Pancreas (tissue), 10 donors: Measurements from ENCODE around the gene DNAJC10. TPM values are rescaled to one million over a fixed set of nuclear protein-coding genes. Genes with fewer than 3 reads are reported as not detected.

ENCODE experiments used
- ATAC-seq, 4 donors: fragments of 200-7000 bp; cut with Tn5 transposase; one replicate each; pipeline versions ENCODE4 v1.8.0 to v1.9.1; 2020; ENCODE audit warnings: mild to moderate bottlenecking in 4 of 4, moderate library complexity in 4 of 4
- DNase-seq, 6 donors: peaks; one replicate each; pipeline ENCODE4 v3.0.0-alpha.2; 2020
- FAIRE-seq: peaks from 2 replicates; lab custom pipeline; 2012; peaks lifted over from hg19 to GRCh38; lab: Jason Lieb, UNC
- H3K27ac ChIP-seq, 4 donors: fragments of 200-600 bp; sonication (generic); 1 replicate in 3 of 4; 2 replicates in 1 of 4; pipeline versions ENCODE4 v1.5.0 to v1.8.0; 2020
- H3K27me3 ChIP-seq, 4 donors: fragments of 200-600 bp; one replicate each; pipeline ENCODE4 v1.8.0; 2021
- H3K36me3 ChIP-seq, 3 donors: fragments of 200-600 bp; sonication (generic) in 1 of 3; one replicate each; pipeline versions ENCODE4 v1.5.0 to v1.8.0; 2020 to 2021
- H3K4me1 ChIP-seq, 3 donors: fragments of 200-600 bp; one replicate each; pipeline ENCODE4 v1.8.0; 2021
- H3K4me3 ChIP-seq, 4 donors: fragments of 200-600 bp; sonication (generic) in 2 of 4; one replicate each; pipeline versions ENCODE4 v1.5.0 to v1.8.0; 2020 to 2021
- H3K9me3 ChIP-seq, 4 donors: fragments of 200-600 bp; one replicate each; pipeline ENCODE4 v1.8.0; 2021
- WGBS, 2 donors: extraction: QIAGEN DNeasy Blood & Tissue Kit; methylation state at CpG; one replicate each; pipeline ENCODE4 v1.1.7; 2013; 5-methylcytosine and 5-hydroxymethylcytosine counted together
- intact Hi-C, 3 donors: fragments of 100-400 bp; cut with DNase I; formaldehyde crosslinking; loops; one replicate each; pipeline versions ENCODE4 v1.11.1 to v1.14.2; 2022
- polyA plus RNA-seq, 2 donors: library from polyadenylated mRNA; stranded (reverse); fragments of 200-250 nt; gene quantifications; one replicate each; pipeline ENCODE4 v1.2.3, GENCODE V29; 2013
- total RNA-seq, 6 donors: library from RNA; stranded (reverse); fragmentation: NEBNext Ultra II Directional in 4 of 6; extraction: Animal tissue kit (Norgen Biotek cat#: 25700) in 4 of 6; gene quantifications; one replicate each; pipeline versions ENCODE4 v1.2.1 to v1.2.4, GENCODE V29; 2021 to 2023
- TF ChIP-seq, protein P1 (sequence below), 4 donors: fragments of 200-600 bp; sonication (generic) in 3 of 4; IDR thresholded peaks; one replicate each; pipeline versions ENCODE4 v1.5.0 to v1.8.0; 2021; ENCODE audit warnings: antibody characterized with exemption in 4 of 4
- donor health status: healthy with polysubstance abuse.
- donor health status: DM: no; HTN: no; CAD: no; lungs with moderate emphysema.
- donor health status: DM: no; HTN: no; CAD: no.
- donor health status: control.
- donor health status: control.
- donor health status: Bipolar disorder and iron deficiency.
- donor health status: DM: yes; HTN: yes; CAD: no.
- donor health status: DM: no; HTN: no; CAD: no.
- donor health status: DM: no; HTN: no; CAD: no.
- donor health status: DM: yes; HTN: yes; CAD: no.

DNAJC10 gene
- total and polyA plus RNA-seq, 8 donors, result 19.9 to 87.8 (median 63.6) TPM

DNA sequence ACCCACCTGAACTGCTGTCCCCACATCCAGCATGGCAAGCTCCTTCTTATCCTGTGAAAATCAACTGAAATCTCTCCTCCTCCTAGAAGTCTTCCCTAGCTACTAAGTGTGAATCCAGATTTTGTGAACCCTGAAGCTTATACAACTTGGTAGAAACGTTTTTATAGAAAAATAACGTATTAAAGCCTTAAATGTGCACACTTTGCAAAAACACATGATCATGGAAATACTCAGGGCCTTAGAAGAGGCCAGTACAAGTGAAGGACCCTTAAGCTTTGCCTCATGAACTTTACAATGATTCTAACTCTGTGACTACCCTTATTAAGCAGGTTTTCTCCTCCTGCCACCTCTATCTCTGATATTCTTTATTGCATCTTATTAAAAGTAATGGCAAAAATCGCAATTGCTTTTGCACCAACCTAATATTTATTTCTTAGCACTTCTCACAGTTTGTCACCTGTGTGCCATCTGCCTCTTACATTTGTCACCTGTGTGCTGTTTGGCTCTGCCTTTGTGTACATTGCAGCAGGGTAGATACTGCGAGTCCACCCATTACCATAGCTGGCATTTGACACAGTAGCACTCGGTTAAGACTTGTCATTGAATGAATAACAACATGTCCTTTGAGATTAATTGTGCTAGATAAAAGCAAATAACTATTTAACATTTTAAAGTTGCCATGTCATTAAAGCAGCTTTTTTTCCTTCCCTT is 108.2 kb downstream of the DNAJC10 start:
- peaks cover 0 to 11% (median 3%) of the 10 kb centered on the region in 3 donors for H3K4me1 ChIP-seq
- no peak for FAIRE-seq
- peak overlapping the region in 1 of 4 donors; percentile 19 for H3K27ac ChIP-seq
- TF ChIP-seq, protein P1, sequence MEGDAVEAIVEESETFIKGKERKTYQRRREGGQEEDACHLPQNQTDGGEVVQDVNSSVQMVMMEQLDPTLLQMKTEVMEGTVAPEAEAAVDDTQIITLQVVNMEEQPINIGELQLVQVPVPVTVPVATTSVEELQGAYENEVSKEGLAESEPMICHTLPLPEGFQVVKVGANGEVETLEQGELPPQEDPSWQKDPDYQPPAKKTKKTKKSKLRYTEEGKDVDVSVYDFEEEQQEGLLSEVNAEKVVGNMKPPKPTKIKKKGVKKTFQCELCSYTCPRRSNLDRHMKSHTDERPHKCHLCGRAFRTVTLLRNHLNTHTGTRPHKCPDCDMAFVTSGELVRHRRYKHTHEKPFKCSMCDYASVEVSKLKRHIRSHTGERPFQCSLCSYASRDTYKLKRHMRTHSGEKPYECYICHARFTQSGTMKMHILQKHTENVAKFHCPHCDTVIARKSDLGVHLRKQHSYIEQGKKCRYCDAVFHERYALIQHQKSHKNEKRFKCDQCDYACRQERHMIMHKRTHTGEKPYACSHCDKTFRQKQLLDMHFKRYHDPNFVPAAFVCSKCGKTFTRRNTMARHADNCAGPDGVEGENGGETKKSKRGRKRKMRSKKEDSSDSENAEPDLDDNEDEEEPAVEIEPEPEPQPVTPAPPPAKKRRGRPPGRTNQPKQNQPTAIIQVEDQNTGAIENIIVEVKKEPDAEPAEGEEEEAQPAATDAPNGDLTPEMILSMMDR (IDR thresholded peaks at IDR 0.05), result no peak
- intact Hi-C loops, result no loop called here
- ATAC-seq, result peak; percentile 63 to 85 (median 76)
- 34 to 35% methylated on average over 5 of the region's 5 CpGs for WGBS, 2 donors
- no peaks in the 10 kb centered on the region for H3K27me3 ChIP-seq
- no peaks in the 10 kb centered on the region for H3K9me3 ChIP-seq
- H3K36me3 ChIP-seq, result no peaks in the 10 kb centered on the region
- DNase-seq, result no peak
- H3K4me3 ChIP-seq, result no peak overlapping the region

DNA sequence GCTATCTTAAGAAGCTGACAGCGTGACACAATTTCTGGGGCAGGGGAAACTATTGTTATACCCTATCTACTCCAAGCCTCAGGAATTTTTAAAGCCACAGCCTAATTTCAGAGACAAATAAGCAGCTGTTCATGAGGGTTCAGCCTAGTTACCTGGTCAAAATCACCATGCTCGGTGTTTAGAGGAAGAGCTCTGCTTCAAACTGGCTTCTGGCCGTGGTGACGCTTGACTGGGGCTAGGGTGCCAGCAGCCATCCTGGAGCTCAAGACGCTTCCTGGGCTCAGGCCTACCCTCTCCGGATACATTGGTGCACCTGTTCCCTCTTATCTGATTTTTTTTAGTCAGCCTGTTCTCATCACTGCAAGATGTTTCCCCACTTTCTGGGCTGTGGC is 108.7 kb downstream of the DNAJC10 start:
- TF ChIP-seq, protein P1 (IDR thresholded peaks at IDR 0.05), result no peak
- Histone ChIP-seq H3K27me3 (no peaks in the 10 kb centered on the region), H3K9me3 (no peaks in the 10 kb centered on the region), H3K4me1 (peaks cover 0 to 11% (median 3%) of the 10 kb centered on the region in 3 donors), H3K27ac (peak overlapping the region in 1 of 4 donors; percentile 19), H3K36me3 (no peaks in the 10 kb centered on the region), H3K4me3 (no peak overlapping the region)
- DNase-seq, result no peak
- peak in 3 of 4 donors; percentile 31 to 65 (median 32) for ATAC-seq
- 50 to 53% methylated on average over 6 of the region's 6 CpGs for WGBS, 2 donors
- intact Hi-C loops, result no loop called here
- FAIRE-seq, result no peak

DNA sequence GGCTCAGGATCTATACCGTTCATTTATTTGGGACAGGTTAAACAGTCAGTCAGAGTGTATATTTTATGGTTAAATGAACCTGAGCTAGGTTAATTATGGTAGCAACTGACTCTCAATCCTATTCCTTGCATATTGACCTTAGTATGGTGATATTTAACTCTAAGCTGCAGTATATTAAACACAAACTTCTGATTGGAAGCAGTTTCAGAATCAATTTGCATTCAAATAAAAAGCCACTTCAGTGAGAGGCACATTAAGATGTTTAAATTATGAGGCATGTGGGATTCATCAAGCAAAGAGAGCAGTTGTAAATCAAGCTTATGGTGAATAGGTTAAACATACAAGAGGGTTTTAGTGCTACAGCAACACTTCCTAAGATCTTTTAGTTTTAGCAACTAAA is 110.0 kb downstream of the DNAJC10 start:
- TF ChIP-seq, protein P1 (IDR thresholded peaks at IDR 0.05), result no peak
- intact Hi-C loops, result no loop called here
- no peak for FAIRE-seq
- no peak for ATAC-seq
- Histone ChIP-seq H3K4me1 (peaks cover 0 to 11% (median 3%) of the 10 kb centered on the region in 3 donors), H3K27ac (no peak overlapping the region), H3K9me3 (no peaks in the 10 kb centered on the region), H3K4me3 (no peak overlapping the region), H3K27me3 (no peaks in the 10 kb centered on the region), H3K36me3 (no peaks in the 10 kb centered on the region)
- no peak for DNase-seq
- WGBS, 2 donors, result 28 to 49% methylated on average over 1 of the region's 1 CpG

DNA sequence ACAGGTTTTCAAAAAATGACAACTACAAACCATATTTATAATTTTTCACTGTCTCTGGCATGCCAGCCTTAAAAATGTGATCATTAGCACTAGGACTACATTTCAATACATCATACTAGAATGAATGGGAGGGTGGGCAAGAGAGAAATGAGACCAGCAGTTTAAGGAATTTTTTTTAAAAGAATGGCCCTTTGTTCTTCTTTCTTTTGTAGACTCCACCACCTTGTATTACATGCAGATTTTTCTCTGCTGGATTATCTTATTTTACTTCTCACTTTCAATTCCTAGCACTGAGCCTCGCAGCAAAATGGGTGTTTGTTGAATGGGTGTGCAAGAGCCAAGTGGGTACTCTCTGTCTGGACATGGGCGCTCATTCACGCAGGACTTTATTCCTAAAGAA is 110.4 kb downstream of the DNAJC10 start:
- Histone ChIP-seq H3K4me1 (peaks cover 0 to 11% (median 3%) of the 10 kb centered on the region in 3 donors), H3K36me3 (no peaks in the 10 kb centered on the region), H3K4me3 (no peak overlapping the region), H3K27me3 (no peaks in the 10 kb centered on the region), H3K27ac (no peak overlapping the region), H3K9me3 (no peaks in the 10 kb centered on the region)
- no peak for FAIRE-seq
- DNase-seq, result no peak
- intact Hi-C loops, result no loop called here
- TF ChIP-seq, protein P1 (IDR thresholded peaks at IDR 0.05), result no peak
- no peak for ATAC-seq
- 91 to 94% methylated on average over 3 of the region's 3 CpGs for WGBS, 2 donors
